NCI-H146 (cell line): ENCODE measurements around the gene ZDHHC19.
"Not testable (repeated sequence)": the region's sequence is repeated elsewhere in the genome, so short reads cannot be mapped to it uniquely, and the experiment has no call there.

Experiments used
- DNase-seq: peaks from one replicate; lab custom pipeline; 2025; lab: John Stamatoyannopoulos, UW

Gene ZDHHC19

DNA sequence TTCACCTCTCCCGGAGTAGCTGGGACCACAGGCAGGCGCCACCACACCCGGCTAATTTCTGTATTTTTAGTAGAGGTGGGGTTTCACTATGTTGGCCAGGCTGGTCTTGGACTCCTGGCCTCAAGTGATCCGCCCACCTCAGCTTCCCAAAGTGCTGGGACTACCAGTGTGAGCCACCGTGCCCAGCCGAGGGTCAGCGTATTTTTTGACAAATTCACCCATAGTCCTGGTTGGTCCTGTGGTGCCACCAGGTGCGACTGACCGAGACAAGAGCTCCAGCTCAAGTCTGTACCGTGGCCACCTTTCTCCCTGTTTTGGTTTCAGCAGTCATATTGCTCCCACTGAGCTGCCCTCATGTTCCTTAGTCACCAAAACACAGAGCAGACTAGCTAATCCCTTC, 13.9 kb upstream of the ZDHHC19 start:
- no peak for DNase-seq

DNA sequence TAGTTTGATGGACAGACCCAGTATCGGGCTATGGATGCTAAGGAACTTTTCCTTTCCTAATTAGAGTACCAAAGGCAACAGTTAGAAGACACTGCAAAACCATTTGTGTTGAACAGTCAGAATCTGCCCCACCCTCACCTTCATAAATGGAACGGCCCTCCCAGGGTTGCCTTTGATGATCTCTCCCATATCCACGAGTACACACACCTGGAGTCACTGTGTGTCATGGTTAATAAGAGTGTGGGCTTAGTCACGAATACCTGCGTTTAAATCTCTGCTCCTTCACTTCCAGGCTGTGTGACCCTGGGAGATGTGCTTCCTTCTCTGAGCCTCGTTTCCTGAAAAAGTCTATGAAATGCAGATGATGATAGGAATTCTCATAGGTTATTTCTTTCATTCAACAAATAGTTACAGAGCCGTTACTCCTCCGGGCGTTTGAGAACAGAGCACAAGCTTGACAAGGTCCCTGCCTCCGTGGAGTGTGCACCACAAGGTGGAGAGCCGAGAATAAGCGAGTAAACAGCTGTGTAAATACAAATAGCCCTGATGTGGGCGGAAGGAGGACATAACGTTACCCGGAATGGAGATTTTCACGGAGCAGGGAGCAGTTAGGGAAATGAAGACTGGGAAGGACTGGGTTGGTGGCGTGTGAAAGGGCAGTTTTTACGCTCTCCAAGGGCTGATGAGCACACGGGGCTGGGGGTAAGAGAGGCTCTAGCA, 11.8 kb upstream of the ZDHHC19 start:
- DNase-seq, result peak; percentile 28

DNA sequence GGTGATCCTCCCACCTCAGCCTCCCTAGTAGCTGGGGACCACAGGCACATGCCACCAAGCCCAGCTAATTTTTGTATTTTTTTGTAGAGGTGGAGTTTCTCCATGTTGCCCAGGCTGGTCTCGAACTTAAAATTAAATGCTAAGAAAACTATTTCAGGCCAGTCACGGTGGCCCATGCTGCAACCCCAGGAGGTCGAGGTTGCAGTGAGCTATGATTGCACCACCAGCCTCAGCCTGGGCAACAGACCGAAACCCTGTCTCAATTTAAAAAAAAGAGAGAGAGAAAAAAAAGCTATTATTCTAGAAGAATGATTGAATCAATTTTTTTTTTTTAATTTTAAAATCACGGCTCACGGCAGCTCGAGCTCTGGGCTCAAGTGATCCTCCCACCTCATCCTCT, 9.8 kb upstream of the ZDHHC19 start:
- no peak for DNase-seq

- no peak for DNase-seq
Observed at GRCh38 chr3:196220587-196220986, 9.4 kb upstream of the ZDHHC19 start.

DNA sequence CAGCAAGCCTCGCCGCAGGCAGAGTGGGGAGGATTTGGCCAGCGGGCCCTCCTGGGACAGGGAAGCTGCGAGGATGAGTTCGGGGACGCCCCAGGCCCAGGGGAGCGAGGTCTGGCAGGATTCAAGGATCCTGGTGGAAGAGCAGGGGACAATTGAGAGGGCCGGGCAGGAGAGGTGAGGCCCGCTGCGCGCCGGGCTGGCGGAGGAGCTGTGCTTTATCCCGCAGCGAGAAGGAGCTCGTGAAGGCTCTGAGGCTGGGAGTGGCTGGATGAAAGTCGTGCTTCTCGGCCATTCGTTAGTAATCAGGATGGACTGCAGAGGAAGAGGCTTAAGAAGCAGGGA, 8.7 kb upstream of the ZDHHC19 start:
- no peak for DNase-seq

DNA sequence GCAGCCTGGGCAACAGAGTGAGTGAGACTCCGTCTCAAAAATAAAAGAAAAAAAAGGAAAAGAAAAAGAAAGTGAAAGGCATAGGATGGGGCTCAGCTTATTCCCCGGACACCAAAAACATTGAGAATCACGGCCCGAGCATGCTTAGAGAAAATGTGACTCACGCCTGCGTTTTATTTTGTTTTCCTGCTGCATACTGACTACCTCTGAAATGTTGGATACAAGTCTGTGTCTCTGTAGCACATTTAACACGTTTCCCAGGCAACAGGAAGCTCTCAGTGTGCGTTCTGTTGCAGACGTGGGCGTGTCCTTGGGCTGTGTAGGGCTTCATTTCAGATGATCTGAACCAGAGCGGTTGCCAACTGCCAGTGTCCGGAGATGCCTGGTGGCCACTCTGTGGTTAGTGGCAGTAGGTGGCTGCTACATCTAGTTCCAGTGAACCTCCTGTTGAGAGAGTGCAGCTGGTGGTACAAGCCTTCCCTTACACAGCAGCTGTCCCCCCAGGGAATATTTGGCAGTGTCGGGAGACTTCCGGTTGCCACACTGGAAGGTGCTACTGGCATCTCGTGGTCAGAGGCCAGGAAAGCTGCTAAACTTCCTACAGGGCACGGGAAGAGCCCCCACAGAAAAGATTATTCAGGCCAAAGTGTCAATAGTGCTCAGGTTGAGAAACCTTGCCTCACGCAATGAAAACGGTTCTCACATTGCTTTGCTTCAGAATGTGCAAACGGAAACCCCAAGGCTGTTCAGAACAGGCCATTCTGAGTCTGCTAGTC, 8.2 kb upstream of the ZDHHC19 start:
- DNase-seq, result peak; percentile 86

DNA sequence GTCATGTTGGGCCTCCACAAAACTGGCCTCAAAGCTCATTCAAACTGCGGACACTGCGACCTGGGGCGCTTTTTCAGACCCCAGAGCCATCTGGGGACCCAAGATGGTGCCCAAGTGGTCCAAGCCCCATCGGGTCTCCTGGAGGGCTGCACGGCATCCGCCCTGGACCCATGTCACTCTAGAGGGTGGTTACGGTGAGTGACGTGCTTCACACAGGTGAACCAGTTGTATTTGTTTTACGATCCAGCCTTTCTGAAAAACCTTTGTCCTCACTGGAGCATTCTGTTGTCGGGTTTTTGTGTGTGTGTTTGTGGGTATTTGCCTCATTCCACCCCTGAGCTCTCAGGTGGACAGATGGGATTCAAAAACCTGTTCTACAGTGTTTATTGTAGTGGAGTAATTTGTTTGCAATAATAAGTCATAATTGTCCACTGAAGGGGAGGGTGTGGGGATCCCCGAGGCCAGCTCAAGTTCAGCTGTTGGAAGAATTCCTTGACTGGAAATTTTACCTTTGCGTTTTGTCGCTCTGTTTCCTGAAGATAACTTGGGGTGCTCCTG, 7.0 kb upstream of the ZDHHC19 start:
- no peak for DNase-seq

DNA sequence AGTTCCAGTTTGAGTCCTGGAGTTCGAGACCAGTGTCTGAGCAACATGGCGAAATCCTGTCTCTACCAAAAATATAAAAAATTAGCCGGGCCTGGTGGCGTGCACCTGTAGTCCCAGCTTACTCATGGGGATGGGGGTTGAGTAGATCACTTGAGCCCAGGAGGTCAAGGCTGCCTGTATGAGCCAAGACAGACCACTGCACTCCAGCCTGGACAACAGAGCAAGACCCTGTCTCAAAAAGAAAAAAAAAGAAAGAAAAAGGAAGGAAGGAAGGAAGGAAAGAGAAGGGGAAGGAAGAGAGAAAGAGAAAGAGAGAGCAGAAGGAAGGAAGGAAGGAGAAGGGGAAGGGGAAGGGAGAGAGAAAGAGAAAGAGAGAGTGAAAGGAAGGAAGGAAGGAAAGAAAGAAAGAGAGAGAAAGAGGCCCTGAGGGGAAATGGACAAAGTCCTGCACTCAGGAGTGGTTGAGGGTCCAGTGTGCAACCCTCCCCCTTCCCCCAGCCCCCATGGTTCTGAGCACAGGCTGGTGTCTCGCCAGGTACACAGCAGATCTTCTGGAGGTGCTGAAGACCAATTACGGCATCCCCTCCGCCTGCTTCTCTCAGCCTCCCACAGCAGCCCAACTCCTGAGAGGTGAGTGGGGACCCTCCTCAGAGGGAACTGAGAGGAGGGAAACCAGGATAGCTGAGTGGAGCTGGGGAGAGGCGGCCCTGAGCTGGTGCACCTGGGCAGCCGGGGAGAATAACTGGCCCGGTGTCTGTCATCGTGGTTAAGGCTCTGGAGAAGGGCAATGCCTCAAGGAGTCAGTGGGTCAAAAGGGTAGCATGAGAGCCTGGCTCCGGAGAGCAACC, 6.3 kb upstream of the ZDHHC19 start:
- DNase-seq, result no peak

- no peak for DNase-seq
Observed at GRCh38 chr3:196216681-196217211, 5.5 kb upstream of the ZDHHC19 start.

- DNase-seq, result no peak
Observed at GRCh38 chr3:196216089-196216564, 4.9 kb upstream of the ZDHHC19 start, which contains the start of gene SLC51A. Gene SLC51A (plus strand): TSS chr3:196216534. CDS start chr3:196216713, 179 bp downstream.

DNA sequence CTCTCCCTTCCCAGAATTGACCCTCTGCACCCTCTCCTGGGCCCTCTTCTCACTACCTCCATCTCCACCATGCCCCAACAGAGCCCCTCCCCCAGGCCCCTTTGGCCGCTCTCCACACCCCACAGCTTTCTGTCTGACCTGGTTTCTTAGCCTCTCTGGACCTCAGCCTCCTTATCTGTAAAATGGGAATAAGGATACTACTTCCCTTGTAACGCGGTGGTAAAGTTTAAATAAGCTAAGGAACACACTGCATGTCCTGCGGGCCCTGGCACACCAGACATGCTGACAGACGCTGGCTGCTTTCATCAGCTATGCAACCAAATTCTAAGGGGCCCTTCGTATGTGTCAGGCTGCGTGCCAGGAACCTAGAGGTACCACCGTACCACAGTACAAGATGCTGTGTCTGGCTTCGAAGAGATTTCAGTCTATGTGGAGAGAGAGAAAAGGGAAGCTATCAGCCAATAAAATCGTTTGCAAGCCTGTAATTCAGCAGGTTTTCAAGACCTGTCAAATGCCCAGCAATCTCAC, 4.4 kb upstream of the ZDHHC19 start:
- DNase-seq, result no peak

DNA sequence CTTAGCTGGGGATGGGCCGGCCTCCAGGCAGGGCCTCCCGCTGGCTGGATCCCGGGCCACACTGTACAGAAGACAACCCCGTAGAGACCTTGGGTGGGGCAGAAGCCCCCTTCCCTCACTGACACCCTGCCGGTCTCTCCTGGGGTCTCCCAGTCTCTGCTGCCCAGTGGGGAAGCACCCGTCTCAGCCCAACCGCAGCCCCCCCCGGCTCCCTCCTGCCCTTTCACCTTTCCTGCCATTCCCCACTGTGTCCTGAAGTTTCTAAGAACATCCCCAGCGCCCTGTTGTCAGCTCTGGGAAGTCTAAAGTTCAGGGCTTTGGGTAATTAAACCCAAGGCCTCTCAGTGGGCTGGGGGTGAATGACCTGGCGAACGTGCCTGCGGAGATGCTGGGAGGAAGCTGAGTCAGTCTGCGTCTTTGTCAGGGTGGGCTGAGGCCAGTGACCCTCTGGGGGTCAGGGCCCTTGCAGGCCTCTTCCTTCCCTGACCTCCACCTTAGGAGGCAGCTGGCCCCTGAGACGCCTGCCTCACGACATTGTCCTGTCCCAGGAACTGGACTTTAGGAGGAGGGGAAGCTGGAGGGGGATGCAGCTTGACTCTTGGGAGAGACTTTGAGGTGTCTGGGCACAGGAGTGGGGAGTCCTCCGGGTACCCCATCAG, 3.7 kb upstream of the ZDHHC19 start:
- DNase-seq, result no peak

DNA sequence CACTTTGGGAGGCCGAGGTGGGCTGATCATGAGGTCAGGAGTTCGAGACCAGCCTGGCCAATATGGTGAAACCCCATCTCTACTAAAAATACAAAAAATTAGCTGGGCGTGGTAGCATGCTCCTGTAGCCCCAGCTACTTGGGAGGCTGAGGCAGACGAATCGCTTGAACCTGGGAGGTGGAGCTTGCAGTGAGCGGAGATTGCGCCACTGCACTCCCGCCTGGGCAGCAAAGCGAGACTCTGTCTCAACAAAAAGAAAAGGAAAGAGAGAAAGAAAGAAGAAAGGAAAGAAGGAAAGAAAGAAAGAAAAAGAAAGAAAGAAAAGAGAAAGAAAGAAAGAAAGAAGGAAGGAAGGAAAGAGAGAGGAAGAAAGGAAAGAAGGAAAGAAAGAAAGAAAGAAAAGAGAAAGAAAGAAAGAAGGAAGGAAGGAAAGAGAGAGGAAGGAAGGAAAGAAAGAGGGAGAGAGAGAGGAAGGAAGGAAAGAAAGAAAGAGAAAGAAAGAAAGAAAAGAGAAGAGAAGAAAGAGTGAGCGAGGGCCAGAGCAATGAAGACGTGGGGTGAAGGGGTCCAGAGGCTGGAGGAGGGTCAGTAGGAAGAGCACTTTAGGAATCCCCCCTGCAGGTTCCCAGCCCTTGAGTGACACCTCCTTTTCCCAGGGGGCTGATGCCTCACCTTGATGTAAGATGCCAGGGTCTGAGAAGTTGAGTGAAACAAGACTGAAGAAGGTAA, 1.1 kb downstream of the ZDHHC19 start:
- not testable (repeated sequence) for DNase-seq

GRCh38 chr3:196208942-196209695, 2.1 kb downstream of the ZDHHC19 start:
- DNase-seq, result no peak

GRCh38 chr3:196207833-196208607, 3.2 kb downstream of the ZDHHC19 start:
- peak; percentile 92 for DNase-seq

- DNase-seq, result peak; percentile 67
Observed at GRCh38 chr3:196207159-196207832, 3.9 kb downstream of the ZDHHC19 start.

DNA sequence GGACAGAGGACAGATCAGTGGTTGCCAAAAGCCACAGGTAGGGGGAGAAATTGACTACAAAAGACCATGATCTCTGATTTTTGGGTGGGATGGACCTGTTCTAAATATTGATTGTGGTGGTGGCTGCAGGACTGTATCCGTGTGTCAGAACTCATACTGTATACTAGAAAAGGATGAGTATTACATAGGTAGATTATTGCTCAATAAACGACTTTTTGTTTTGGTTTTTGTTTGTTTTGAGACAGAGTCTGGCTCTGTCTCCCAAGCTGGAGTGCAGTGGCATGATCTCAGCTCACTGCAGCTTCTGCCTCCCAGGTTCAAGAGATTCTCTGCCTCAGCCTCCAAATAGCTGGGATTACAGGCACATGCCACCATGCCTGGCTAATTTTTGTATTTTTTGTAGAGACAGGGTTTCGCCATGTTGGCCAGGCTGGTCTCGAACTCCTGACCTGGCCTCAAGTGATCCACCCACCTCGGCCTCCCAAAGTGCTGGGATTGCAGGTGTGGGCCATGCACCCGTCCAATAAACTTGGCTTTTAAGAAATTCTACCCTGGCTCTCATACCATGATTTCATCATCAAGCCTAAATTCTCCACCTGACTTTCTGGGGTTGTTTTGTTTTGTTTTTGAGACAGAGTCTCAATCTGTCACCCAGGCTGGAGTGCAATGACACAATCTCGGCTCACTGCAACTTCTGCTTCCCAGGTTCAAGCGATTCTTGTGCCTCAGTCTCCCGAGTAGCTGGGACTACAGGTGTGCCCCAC, 5.6 kb downstream of the ZDHHC19 start:
- not testable (repeated sequence) for DNase-seq
